Esophagus squamous epithelium (tissue), 5 donors: ENCODE measurements around the gene TH. TPM values are rescaled to one million over a fixed set of nuclear protein-coding genes. Genes with fewer than 3 reads are reported as not detected.

ENCODE experiments used
- DNase-seq: peaks from one replicate; lab custom pipeline; 2025; lab: John Stamatoyannopoulos, UW
- H3K27ac ChIP-seq, 4 donors: fragments of 200-600 bp; sonication (generic); one replicate each; pipeline ENCODE4 v1.5.1; 2016 to 2019; ENCODE audit warnings: mild to moderate bottlenecking in 1 of 4
- H3K27me3 ChIP-seq, 4 donors: fragments of 200-600 bp; sonication (generic); 1 replicate in 3 of 4; 2 replicates in 1 of 4; pipeline versions ENCODE4 v1.5.1 to v1.6.0; 2017 to 2021; ENCODE audit warnings: antibody characterized with exemption in 1 of 4
- H3K36me3 ChIP-seq, 3 donors: fragments of 200-600 bp; sonication (generic); one replicate each; pipeline ENCODE4 v1.5.1; 2016 to 2019
- H3K4me1 ChIP-seq, 3 donors: fragments of 200-600 bp; sonication (generic); one replicate each; pipeline ENCODE4 v1.5.1; 2017 to 2019
- H3K4me3 ChIP-seq, 4 donors: fragments of 200-600 bp; sonication (generic); 1 replicate in 3 of 4; 2 replicates in 1 of 4; pipeline ENCODE4 v1.5.1; 2016 to 2019; ENCODE audit warnings: mild to moderate bottlenecking in 2 of 4, moderate library complexity in 1 of 4
- H3K9me3 ChIP-seq, 3 donors: fragments of 200-600 bp; sonication (generic); one replicate each; pipeline ENCODE4 v1.5.1; 2016 to 2019
- CTCF ChIP-seq, 6 experiments: fragments of 450-650 bp in 4 of 6; fragments of 200-600 bp in 2 of 6; sonication (generic) in 2 of 6; IDR thresholded peaks; one replicate each; pipeline ENCODE4 v1.5.1; 2016 to 2019; ENCODE audit warnings: antibody characterized with exemption in 6 of 6, mild to moderate bottlenecking in 4 of 6, moderate library complexity in 4 of 6
- POLR2A ChIP-seq, 4 donors: fragments of 450-650 bp; IDR thresholded peaks; one replicate each; pipeline ENCODE4 v1.6.1; 2017; ENCODE audit warnings: antibody characterized with exemption in 4 of 4, mild to moderate bottlenecking in 4 of 4, moderate library complexity in 3 of 4
- WGBS, 2 donors: methylation state at CpG; one replicate each; pipeline ENCODE4 v1.1.5; 2018; 5-methylcytosine and 5-hydroxymethylcytosine counted together
- intact Hi-C: fragments of 100-400 bp; cut with DNase I; formaldehyde crosslinking; loops from one replicate; pipeline ENCODE4 v1.15.0; 2022
- total RNA-seq, 4 donors: library from RNA; depleted of rRNA; stranded (reverse); fragments of >200 nt; gene quantifications; one replicate each; pipeline ENCODE4 v1.1.0, GENCODE V29; 2016
- donor health status: DM: yes; HTN: yes; CAD: no.

The TH gene
- total RNA-seq, 4 donors from 2014 or later = 0.34 to 0.76 TPM; not detected in 2

- Histone ChIP-seq H3K4me1 (peaks cover 0 to 8% (median 0%) of the 10 kb centered on the region in 3 donors), H3K4me3 (no peak overlapping the region), H3K9me3 (no peaks in the 10 kb centered on the region), H3K27ac (no peak overlapping the region), H3K36me3 (no peaks in the 10 kb centered on the region), H3K27me3 (peaks cover 0 to 71% (median 4%) of the 10 kb centered on the region in 4 donors)
- TF ChIP-seq POLR2A (IDR thresholded peaks at IDR 0.05) = no peak
- TF ChIP-seq CTCF (IDR thresholded peaks at IDR 0.05) = no peak
- intact Hi-C loops = no loop called here
- no peak for DNase-seq
- WGBS, 2 donors = 85 to 88% methylated on average over 3 to 6 of the region's 7 CpGs
These were observed 48.0 kb downstream of the TH start for GRCh38 chr11:2123628-2123960.

DNA sequence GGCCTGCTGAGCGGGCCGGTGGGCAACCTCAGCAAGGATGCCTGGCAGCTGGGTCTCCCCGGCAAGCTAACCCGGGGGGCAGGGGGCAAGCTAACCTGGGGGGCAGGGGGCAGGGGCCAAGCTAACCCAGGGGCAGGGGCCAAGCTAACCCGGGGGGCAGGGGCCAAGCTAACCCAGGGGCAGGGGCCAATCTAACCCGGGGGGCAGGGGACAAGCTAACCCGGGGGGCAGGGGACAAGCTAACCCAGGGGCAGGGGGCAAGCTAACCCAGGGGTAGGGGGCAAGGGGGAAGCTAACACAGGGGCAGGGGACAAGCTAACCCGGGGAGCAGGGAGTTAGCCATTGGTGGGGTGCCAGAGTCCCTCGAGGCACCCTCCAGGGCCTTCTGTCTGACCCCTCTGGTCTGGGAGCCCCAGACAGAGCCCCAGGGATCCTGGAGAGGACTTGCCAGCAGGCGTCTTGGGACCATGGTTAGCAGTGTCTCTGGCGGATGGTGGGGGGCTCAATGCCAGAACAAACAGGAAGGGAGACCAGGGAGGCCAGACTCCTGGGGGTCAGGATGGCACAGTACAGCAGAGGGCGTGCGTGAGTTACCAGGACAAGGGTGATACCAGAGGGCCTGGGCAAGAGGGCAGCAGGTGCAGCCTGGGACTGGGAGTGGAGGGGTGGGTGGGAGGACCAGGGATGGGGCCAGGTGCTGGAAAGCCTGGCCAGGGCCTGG lies 48.5 kb downstream of the TH start:
- intact Hi-C loops = no loop called here
- TF ChIP-seq POLR2A (IDR thresholded peaks at IDR 0.05) (no peak), CTCF (IDR thresholded peaks at IDR 0.05) (no peak)
- Histone ChIP-seq H3K36me3 (no peaks in the 10 kb centered on the region), H3K4me1 (peaks cover 0 to 8% (median 0%) of the 10 kb centered on the region in 3 donors), H3K9me3 (no peaks in the 10 kb centered on the region), H3K4me3 (no peak overlapping the region), H3K27ac (no peak overlapping the region), H3K27me3 (peaks cover 0 to 69% (median 4%) of the 10 kb centered on the region in 4 donors)
- no peak for DNase-seq
- WGBS, 2 donors = 65 to 66% methylated on average over 6 to 7 of the region's 13 CpGs

DNA sequence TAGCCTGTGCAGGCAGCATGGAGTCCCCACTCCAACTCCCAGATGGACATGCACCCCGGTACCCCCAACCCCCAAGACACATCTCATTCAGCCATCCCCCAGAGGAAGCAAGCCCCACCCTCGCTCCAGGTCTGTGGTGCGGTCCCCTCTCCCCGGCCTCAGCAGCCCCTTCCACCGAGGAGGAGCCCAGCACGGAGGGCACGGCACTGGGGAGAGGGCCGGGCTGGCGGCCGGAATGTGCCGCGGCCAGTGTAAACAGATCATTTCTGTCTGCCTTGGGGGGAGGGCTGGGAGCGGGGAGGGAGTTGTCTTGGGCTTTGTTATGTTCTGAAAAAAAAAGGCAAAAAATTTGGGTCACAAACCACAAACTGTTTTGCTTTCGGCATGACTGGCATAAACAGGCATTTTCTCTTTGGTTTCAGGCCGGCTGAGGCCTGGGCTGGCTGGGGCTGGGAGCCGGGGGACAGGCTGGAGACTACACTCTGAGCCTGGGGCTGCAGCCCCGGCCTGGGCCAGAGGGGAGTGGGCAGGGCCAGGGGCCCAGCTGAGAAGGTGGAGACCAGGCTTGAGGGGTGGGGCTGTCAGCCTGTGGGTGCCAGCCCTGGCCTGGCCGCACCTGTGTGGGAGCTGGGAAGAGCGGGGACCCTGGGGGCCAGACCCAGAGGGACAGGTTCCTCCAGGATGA lies 49.3 kb downstream of the TH start:
- DNase-seq = no peak

DNA sequence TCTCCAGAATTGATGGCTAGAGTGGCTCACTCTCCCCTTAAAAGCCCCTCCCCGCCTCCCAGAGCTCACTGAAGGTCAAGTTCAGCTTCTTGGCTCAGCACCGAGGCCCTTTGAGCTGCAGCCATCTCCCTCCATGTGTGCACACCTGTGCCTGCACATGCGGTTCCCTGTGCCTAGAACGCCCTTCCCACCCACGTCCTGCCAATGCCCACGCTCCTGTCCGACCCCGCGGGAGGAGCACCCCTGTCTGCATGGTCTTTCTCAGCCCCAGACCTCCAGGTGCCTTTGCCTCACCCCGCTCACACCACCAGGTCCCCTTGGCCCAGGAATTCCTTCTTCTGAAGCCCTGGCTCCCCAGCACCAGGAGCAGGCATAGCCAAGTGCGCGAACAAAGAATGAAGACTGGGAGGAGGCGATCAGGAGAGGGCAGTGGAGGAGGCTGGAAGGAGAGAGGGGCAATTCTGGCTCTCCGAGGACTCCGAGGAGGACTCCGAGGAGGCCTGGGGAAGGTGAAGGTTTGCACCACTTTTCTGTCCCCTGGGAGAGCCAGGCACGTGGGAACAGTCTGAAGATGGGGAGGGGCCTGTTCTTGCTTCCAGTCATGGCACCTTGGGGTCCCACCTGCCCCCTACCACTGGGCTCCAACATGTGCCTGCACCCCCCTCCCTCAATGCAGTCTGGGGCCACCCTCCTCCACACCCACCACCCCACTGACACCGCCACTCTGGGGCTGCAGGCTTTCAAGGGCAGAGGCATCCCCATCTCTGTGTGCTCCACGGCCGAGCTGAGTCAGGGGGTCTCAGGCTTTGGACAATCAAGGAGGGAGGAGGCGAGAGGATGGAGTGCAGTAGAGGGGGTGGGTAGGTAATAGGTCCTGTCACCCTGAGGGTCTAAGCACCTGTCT lies 50.1 kb downstream of the TH start:
- Histone ChIP-seq H3K4me3 (no peak overlapping the region), H3K36me3 (no peaks in the 10 kb centered on the region), H3K9me3 (peaks cover 0 to 9% (median 8%) of the 10 kb centered on the region in 3 donors), H3K27ac (no peak overlapping the region), H3K27me3 (peaks cover 0 to 66% (median 4%) of the 10 kb centered on the region in 4 donors), H3K4me1 (peaks cover 0 to 8% (median 0%) of the 10 kb centered on the region in 3 donors)
- DNase-seq = no peak
- TF ChIP-seq POLR2A (IDR thresholded peaks at IDR 0.05) (no peak), CTCF (IDR thresholded peaks at IDR 0.05) (no peak)
- WGBS, 2 donors = 62 to 67% methylated on average over 8 to 12 of the region's 21 CpGs
- intact Hi-C loops = no loop called here

More for the DNA sequence above, 49.3 kb downstream of the TH start:
- peaks cover 0 to 64% (median 4%) of the 10 kb centered on the region in 4 donors for H3K27me3 ChIP-seq
- 19 to 42% methylated on average over 2 to 4 of the region's 19 CpGs for WGBS, 2 donors
- peaks cover 0 to under 1% (median 0%) of the 10 kb centered on the region in 3 donors for H3K9me3 ChIP-seq
- intact Hi-C loops = no loop called here
- no peak overlapping the region for H3K27ac ChIP-seq
- H3K4me3 ChIP-seq = no peak overlapping the region
- no peak for TF ChIP-seq CTCF (IDR thresholded peaks at IDR 0.05)
- no peak for TF ChIP-seq POLR2A (IDR thresholded peaks at IDR 0.05)
- peaks cover 0 to 8% (median 0%) of the 10 kb centered on the region in 3 donors for H3K4me1 ChIP-seq
- H3K36me3 ChIP-seq = no peaks in the 10 kb centered on the region
